ENCODE measurements around the gene CBX5. TPM values are rescaled to one million over a fixed set of nuclear protein-coding genes. Genes with fewer than 3 reads are reported as not detected.

Gene CBX5
- total and polyA plus RNA-seq, 9 of the 15 experiments (the other 6 are each of a cell fraction or from before 2014, with no cell fraction given), result 32.6 to 102 (median 59.2) TPM

GRCh38 chr12:54300732-54301427, 21.0 kb upstream of the CBX5 start, which contains the start of gene NFE2 (continued):
- peak; percentile 57 for TF ChIP-seq NFIC (IDR thresholded peaks at IDR 0.05)
- TF ChIP-seq TCFL5 (CRISPR knock-in tag; conservative IDR thresholded peaks at IDR 0.05), result no peak
- no peak for TF ChIP-seq E2F1 (CRISPR knock-in tag; IDR thresholded peaks at IDR 0.05)
- no peak for TF ChIP-seq FOXO4 (CRISPR knock-in tag; IDR thresholded peaks at IDR 0.05)
- no peak for TF ChIP-seq MAFG (tag; conservative IDR thresholded peaks at IDR 0.05)
- TF ChIP-seq KDM1A (IDR thresholded peaks at IDR 0.05), result no peak
- TF ChIP-seq USF2 (CRISPR knock-in tag; IDR thresholded peaks at IDR 0.05), result no peak
- TF ChIP-seq STAT6 (CRISPR knock-in tag; IDR thresholded peaks at IDR 0.05), result no peak
- TF ChIP-seq CEBPB (tag; IDR thresholded peaks at IDR 0.05), result no peak
- TF ChIP-seq ZNF217 (CRISPR knock-in tag; IDR thresholded peaks at IDR 0.05), result no peak
- no peak for TF ChIP-seq SIN3B (IDR thresholded peaks at IDR 0.05; ENCODE audit: low read depth)
- TF ChIP-seq PKNOX1 (IDR thresholded peaks at IDR 0.05), result no peak; the same call in 1 of the 2 replicates
- TF ChIP-seq CBX8 (IDR thresholded peaks at IDR 0.05; ENCODE audit: borderline replicate concordance, extremely low read depth, low read depth, low read length, poor library complexity, severe bottlenecking), result no peak
- TF ChIP-seq NKRF (IDR thresholded peaks at IDR 0.05; ENCODE audit: borderline replicate concordance), result peak; percentile 70
- no peak for TF ChIP-seq ZNF717 (CRISPR knock-in tag; IDR thresholded peaks at IDR 0.05)
- TF ChIP-seq KAT2B (IDR thresholded peaks at IDR 0.05; ENCODE audit: low read depth, low read length), result no peak
- TF ChIP-seq STAT5B (CRISPR knock-in tag; IDR thresholded peaks at IDR 0.05), result no peak
